Measurements from ENCODE around the gene SRF. TPM values are rescaled to one million over a fixed set of nuclear protein-coding genes. Genes with fewer than 3 reads are reported as not detected.
A peak's percentile ranks its signal among the peaks of the same experiment; 100 is the strongest.

Gene SRF
- total RNA-seq, 1 donor from 2014 or later, result 15.0 TPM

DNA sequence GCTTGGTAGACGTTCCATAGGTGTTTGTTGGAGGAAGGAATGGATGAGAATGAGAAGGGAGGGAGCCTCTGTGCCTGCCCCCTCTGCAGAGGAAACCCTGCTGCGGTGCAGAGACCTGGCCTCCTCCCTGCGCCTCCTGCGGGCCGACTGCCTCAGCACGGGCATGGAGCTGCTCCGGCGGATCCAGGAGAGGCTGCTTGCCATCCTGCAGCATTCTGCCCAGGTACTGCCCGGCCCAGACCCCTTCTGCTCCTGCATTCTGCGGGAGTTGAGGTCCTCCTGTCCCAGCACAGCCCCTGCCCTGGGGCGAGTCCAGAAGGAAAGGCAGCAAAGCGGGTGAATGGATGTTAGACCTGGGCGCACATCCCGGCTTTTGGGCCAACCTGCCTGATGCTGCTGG is 52.1 kb downstream of the SRF start:
- Mint-ChIP-seq H3K9me3 (no peaks in the 10 kb centered on the region), H3K27me3 (ENCODE audit: insufficient read depth, low read depth) (peaks cover 8% of the 10 kb centered on the region), H3K27ac (peak overlapping the region; percentile 80), H3K4me3 (peak overlapping the region; percentile 3), H3K36me3 (peaks cover 13% of the 10 kb centered on the region), H3K4me1 (peaks cover 5% of the 10 kb centered on the region)
- TF ChIP-seq EZH2phosphoT487 (IDR thresholded peaks at IDR 0.05) (no peak), EZH2 (IDR thresholded peaks at IDR 0.05) (no peak)
- TF ChIP-seq, protein P1, sequence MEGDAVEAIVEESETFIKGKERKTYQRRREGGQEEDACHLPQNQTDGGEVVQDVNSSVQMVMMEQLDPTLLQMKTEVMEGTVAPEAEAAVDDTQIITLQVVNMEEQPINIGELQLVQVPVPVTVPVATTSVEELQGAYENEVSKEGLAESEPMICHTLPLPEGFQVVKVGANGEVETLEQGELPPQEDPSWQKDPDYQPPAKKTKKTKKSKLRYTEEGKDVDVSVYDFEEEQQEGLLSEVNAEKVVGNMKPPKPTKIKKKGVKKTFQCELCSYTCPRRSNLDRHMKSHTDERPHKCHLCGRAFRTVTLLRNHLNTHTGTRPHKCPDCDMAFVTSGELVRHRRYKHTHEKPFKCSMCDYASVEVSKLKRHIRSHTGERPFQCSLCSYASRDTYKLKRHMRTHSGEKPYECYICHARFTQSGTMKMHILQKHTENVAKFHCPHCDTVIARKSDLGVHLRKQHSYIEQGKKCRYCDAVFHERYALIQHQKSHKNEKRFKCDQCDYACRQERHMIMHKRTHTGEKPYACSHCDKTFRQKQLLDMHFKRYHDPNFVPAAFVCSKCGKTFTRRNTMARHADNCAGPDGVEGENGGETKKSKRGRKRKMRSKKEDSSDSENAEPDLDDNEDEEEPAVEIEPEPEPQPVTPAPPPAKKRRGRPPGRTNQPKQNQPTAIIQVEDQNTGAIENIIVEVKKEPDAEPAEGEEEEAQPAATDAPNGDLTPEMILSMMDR (IDR thresholded peaks at IDR 0.05), result no peak
- H3K9ac ChIP-seq, result no peak overlapping the region
- no peak overlapping the region for H3K4me3 ChIP-seq
- no peaks in the 10 kb centered on the region for H3K27me3 ChIP-seq
- no peak overlapping the region for H2AFZ ChIP-seq (replicated peaks)
- H3K4me1 ChIP-seq, result no peaks in the 10 kb centered on the region
- H3K79me2 ChIP-seq (ENCODE audit: low read depth), result peaks cover 3% of the 10 kb centered on the region
- H3K9me3 ChIP-seq (ENCODE audit: low read depth), result no peaks in the 10 kb centered on the region
- H3K4me2 ChIP-seq, result no peak overlapping the region
- no peaks in the 10 kb centered on the region for H4K20me1 ChIP-seq (ENCODE audit: low read depth)
- no peak overlapping the region for H3K27ac ChIP-seq
- no peaks in the 10 kb centered on the region for H3K36me3 ChIP-seq
- H3F3A ChIP-seq (ENCODE audit: low read depth), result no peaks in the 10 kb centered on the region
- DNase-seq (ENCODE audit: low spot score), result no peak

DNA sequence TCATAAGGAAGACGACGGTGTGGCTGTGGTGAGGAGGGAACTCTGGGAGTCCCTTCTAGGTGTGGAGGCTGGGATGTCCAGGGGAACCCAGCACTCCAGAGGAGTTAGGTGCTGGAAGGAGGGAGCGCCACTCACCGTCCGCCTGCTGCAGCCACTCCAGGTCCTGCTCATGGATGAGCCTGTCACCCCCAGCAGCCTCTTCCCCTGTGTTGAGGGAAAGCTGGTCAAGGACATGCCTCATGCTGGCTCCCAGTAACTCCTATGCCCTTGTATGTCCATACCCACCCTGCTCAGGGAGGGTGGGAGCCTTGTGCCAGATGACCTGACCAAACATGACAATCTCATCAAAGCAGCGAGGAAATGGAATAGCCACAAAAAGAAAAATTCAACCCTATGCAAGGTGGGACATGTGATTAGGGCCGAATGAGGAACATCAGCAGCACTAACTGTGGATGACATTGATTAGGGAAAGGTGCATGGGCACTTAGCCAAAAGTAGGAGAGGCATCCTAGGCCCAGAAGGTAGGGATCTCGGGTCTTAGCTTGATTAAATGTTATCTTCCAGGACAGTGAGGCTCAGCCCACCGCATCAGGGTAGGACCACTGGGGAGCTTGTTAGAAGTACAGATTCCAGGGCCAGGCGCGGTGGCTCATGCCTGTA is 55.3 kb downstream of the SRF start:
- no peaks in the 10 kb centered on the region for H3K9me3 ChIP-seq (ENCODE audit: low read depth)
- no peaks in the 10 kb centered on the region for H3F3A ChIP-seq (ENCODE audit: low read depth)
- no peaks in the 10 kb centered on the region for H4K20me1 ChIP-seq (ENCODE audit: low read depth)
- peaks cover 4% of the 10 kb centered on the region for H3K9me3 Mint-ChIP-seq
- H3K4me3 Mint-ChIP-seq, result no peak overlapping the region
- H3K36me3 ChIP-seq, result no peaks in the 10 kb centered on the region
- peaks cover 14% of the 10 kb centered on the region for H3K4me1 Mint-ChIP-seq
- H3K27me3 ChIP-seq, result peaks cover 20% of the 10 kb centered on the region
- H3K27ac Mint-ChIP-seq, result no peak overlapping the region
- peaks cover 13% of the 10 kb centered on the region for H3K36me3 Mint-ChIP-seq
- no peak overlapping the region for H3K4me2 ChIP-seq
- no peaks in the 10 kb centered on the region for H3K4me1 ChIP-seq
- DNase-seq (ENCODE audit: low spot score), result no peak
- TF ChIP-seq EZH2phosphoT487 (IDR thresholded peaks at IDR 0.05), result no peak
- TF ChIP-seq, protein P1 (IDR thresholded peaks at IDR 0.05), result no peak
- no peak for TF ChIP-seq EZH2 (IDR thresholded peaks at IDR 0.05)
- no peak overlapping the region for H3K9ac ChIP-seq
- no peak overlapping the region for H3K4me3 ChIP-seq
- H2AFZ ChIP-seq (replicated peaks), result no peak overlapping the region
- H3K27ac ChIP-seq, result no peak overlapping the region
- H3K27me3 Mint-ChIP-seq (ENCODE audit: insufficient read depth, low read depth), result peaks cover 18% of the 10 kb centered on the region
- H3K79me2 ChIP-seq (ENCODE audit: low read depth), result peaks cover 10% of the 10 kb centered on the region

GRCh38 chr6:43228951-43229802 is 58.1 kb downstream of the SRF start, which contains the start of gene DNPH1:
DNPH1 (minus strand) TSS chr6:43229481; CDS start chr6:43229456, 25 bp downstream.
- Histone ChIP-seq H3K4me1 (no peaks in the 10 kb centered on the region), H2AFZ (replicated peaks) (peak within 1 kb of the TSS; percentile 98), H3K27me3 (peaks cover 33% of the 10 kb centered on the region), H3K79me2 (ENCODE audit: low read depth) (peaks cover 10% of the 10 kb centered on the region), H3F3A (ENCODE audit: low read depth) (no peaks in the 10 kb centered on the region), H3K4me2 (peak within 1 kb of the TSS; percentile 77), H3K27ac (no peak within 1 kb of the TSS), H3K9me3 (ENCODE audit: low read depth) (no peaks in the 10 kb centered on the region), H3K9ac (no peak within 1 kb of the TSS), H3K4me3 (peak within 1 kb of the TSS; percentile 64), H4K20me1 (ENCODE audit: low read depth) (no peaks in the 10 kb centered on the region), H3K36me3 (no peaks in the 10 kb centered on the region)
- DNase-seq (ENCODE audit: low spot score), result peak; percentile 90
- Mint-ChIP-seq H3K36me3 (peaks cover 8% of the 10 kb centered on the region), H3K4me3 (peak within 1 kb of the TSS; percentile 87), H3K27ac (no peak within 1 kb of the TSS), H3K4me1 (peaks cover 14% of the 10 kb centered on the region), H3K27me3 (ENCODE audit: insufficient read depth, low read depth) (peaks cover 24% of the 10 kb centered on the region), H3K9me3 (peaks cover 4% of the 10 kb centered on the region)
- no peak for TF ChIP-seq EZH2phosphoT487 (IDR thresholded peaks at IDR 0.05)
- TF ChIP-seq, protein P1 (IDR thresholded peaks at IDR 0.05), result peak; percentile 91
- peak; percentile 55 for TF ChIP-seq EZH2 (IDR thresholded peaks at IDR 0.05)
